DND-41 (cell line): ENCODE measurements around the gene RNF157.

Experiments used
- ATAC-seq: fragments of 200-7000 bp; cut with Tn5 transposase; 3 replicates; pipeline ENCODE4 v1.9.1; 2021; ENCODE audit warnings: low read depth; ENCODE audit not compliant: insufficient read depth
- DNase-seq: peaks from one replicate; pipeline ENCODE4 v3.0.0-alpha.2; 2020
- H2AFZ ChIP-seq: 2 replicates; pipeline ENCODE4 v1.6.0; 2012; ENCODE audit warnings: low read depth, low read length
- H3K27ac ChIP-seq: 2 replicates; pipeline ENCODE4 v1.5.1; 2012; ENCODE audit warnings: low read length, inconsistent platforms
- H3K27me3 ChIP-seq: fragments of 200-600 bp; sonication (generic); 2 replicates; pipeline ENCODE4 v1.6.0; 2012; ENCODE audit warnings: low read length, mild to moderate bottlenecking, inconsistent platforms; ENCODE audit not compliant: insufficient read depth, poor library complexity
- H3K36me3 ChIP-seq: 2 replicates; pipeline ENCODE4 v1.5.1; 2012; ENCODE audit warnings: low read length, inconsistent platforms; ENCODE audit not compliant: insufficient read depth
- H3K4me1 ChIP-seq: 2 replicates; pipeline ENCODE4 v1.5.1; 2012; ENCODE audit warnings: mild to moderate bottlenecking, low read length; ENCODE audit not compliant: insufficient read depth
- H3K4me2 ChIP-seq: 2 replicates; pipeline ENCODE4 v1.6.0; 2012; ENCODE audit warnings: mild to moderate bottlenecking, moderate library complexity, low read length, inconsistent platforms; ENCODE audit not compliant: insufficient read depth
- H3K4me3 ChIP-seq, 2 experiments: fragments of 200-600 bp in 1 of 2; shearing (Covaris generic) in 1 of 2; 2 replicates each; pipeline ENCODE4 v1.5.1; 2012 to 2016; ENCODE audit warnings: inconsistent platforms in 2 of 2, low read length in 2 of 2, mild to moderate bottlenecking in 2 of 2, low read depth in 1 of 2, moderate library complexity in 1 of 2
- H3K79me2 ChIP-seq: 2 replicates; pipeline ENCODE4 v1.6.0; 2012; ENCODE audit warnings: low read length, inconsistent platforms; ENCODE audit not compliant: insufficient read depth
- H3K9ac ChIP-seq: 2 replicates; pipeline ENCODE4 v1.6.0; 2012; ENCODE audit warnings: low read depth, mild to moderate bottlenecking, inconsistent platforms, low read length, moderate library complexity
- H3K9me3 ChIP-seq: 2 replicates; pipeline ENCODE4 v1.5.1; 2012; ENCODE audit warnings: low read length, moderate library complexity, mild to moderate bottlenecking, inconsistent platforms; ENCODE audit not compliant: insufficient read depth, severe bottlenecking
- H4K20me1 ChIP-seq: 2 replicates; pipeline ENCODE4 v1.6.0; 2012; ENCODE audit warnings: low read length; ENCODE audit not compliant: insufficient read depth
- CTCF ChIP-seq: IDR thresholded peaks from 2 replicates; pipeline ENCODE4 v1.5.1; 2012; ENCODE audit warnings: borderline replicate concordance, low read length, moderate library complexity, mild to moderate bottlenecking; ENCODE audit not compliant: poor library complexity, severe bottlenecking; ENCODE audit errors: extremely low read depth
- EZH2 ChIP-seq: IDR thresholded peaks from 3 replicates; pipeline ENCODE4 v1.6.1; 2012; ENCODE audit warnings: borderline replicate concordance, low read depth, mild to moderate bottlenecking, moderate library complexity, low read length, inconsistent platforms; ENCODE audit not compliant: severe bottlenecking

RNF157 gene

GRCh38 chr17:76122431-76123190 is 117.7 kb downstream of the RNF157 start:
- no peak for DNase-seq
- no peak for TF ChIP-seq CTCF
- no peak for TF ChIP-seq EZH2
- Histone ChIP-seq H2AFZ (no peak overlapping the region), H3K27me3 (no peaks in the 10 kb centered on the region), H3K36me3 (no peaks in the 10 kb centered on the region), H4K20me1 (no peaks in the 10 kb centered on the region), H3K27ac (no peak overlapping the region), H3K79me2 (no peaks in the 10 kb centered on the region), H3K4me3 (no peak overlapping the region), H3K4me2 (no peak overlapping the region), H3K9me3 (no peaks in the 10 kb centered on the region), H3K9ac (0 out of 2 replicates have a peak overlapping the region, but pooled peaks have one; percentile 35), H3K4me1 (peaks cover 11% of the 10 kb centered on the region)
- ATAC-seq = no peak

- no peak for ATAC-seq
- TF ChIP-seq CTCF = no peak
- no peak for TF ChIP-seq EZH2
- peak overlapping the region; percentile 43; the same call in 1 of the 2 replicates for H3K4me2 ChIP-seq
- peaks cover 11% of the 10 kb centered on the region for H3K4me1 ChIP-seq
- H3K79me2 ChIP-seq = no peaks in the 10 kb centered on the region
- H3K27ac ChIP-seq = no peak overlapping the region
- no peaks in the 10 kb centered on the region for H3K36me3 ChIP-seq
- peak overlapping the region; percentile 35; the same call in 1 of the 2 replicates for H3K9ac ChIP-seq
- H3K4me3 ChIP-seq = no peak overlapping the region
- no peak for DNase-seq
- H2AFZ ChIP-seq = peak overlapping the region; percentile 62
- no peaks in the 10 kb centered on the region for H4K20me1 ChIP-seq
- no peaks in the 10 kb centered on the region for H3K27me3 ChIP-seq
- H3K9me3 ChIP-seq = no peaks in the 10 kb centered on the region
These were observed 118.3 kb downstream of the RNF157 start for GRCh38 chr17:76121932-76122430.

- H3K27me3 ChIP-seq = no peaks in the 10 kb centered on the region
- H3K9ac ChIP-seq = no peak overlapping the region
- no peak overlapping the region for H3K4me3 ChIP-seq
- no peak overlapping the region for H3K27ac ChIP-seq
- H3K79me2 ChIP-seq = no peaks in the 10 kb centered on the region
- ATAC-seq = no peak
- H3K4me2 ChIP-seq = no peak overlapping the region
- H4K20me1 ChIP-seq = no peaks in the 10 kb centered on the region
- no peaks in the 10 kb centered on the region for H3K9me3 ChIP-seq
- no peak for DNase-seq
- 0 out of 2 replicates have a peak overlapping the region, but pooled peaks have one; percentile 62 for H2AFZ ChIP-seq
- no peaks in the 10 kb centered on the region for H3K36me3 ChIP-seq
- peaks cover 11% of the 10 kb centered on the region for H3K4me1 ChIP-seq
- TF ChIP-seq CTCF (no peak), EZH2 (no peak)
These were observed 119.7 kb downstream of the RNF157 start for GRCh38 chr17:76120658-76121008.
